H9 (cell line): ENCODE measurements around the gene PHOSPHO2. TPM values are rescaled to one million over a fixed set of nuclear protein-coding genes. Genes with fewer than 3 reads are reported as not detected.

Experiments
- DNase-seq: peaks from one replicate; pipeline ENCODE4 v3.0.0-alpha.2; 2017
- H2AFZ ChIP-seq: one replicate; pipeline ENCODE4 v1.6.1; 2013; ENCODE audit warnings: mild to moderate bottlenecking, low read length, control low read depth, moderate library complexity
- H2AK5ac ChIP-seq: 2 replicates; pipeline ENCODE4 v1.6.1; 2013; ENCODE audit warnings: low read length, control low read depth, mixed read lengths; ENCODE audit not compliant: insufficient read length
- H2BK120ac ChIP-seq: one replicate; pipeline ENCODE4 v1.6.1; 2013; ENCODE audit warnings: low read depth, mild to moderate bottlenecking, low read length, control low read depth, inconsistent platforms; ENCODE audit not compliant: poor library complexity, severe bottlenecking
- H2BK12ac ChIP-seq: 2 replicates; pipeline ENCODE4 v1.6.1; 2013; ENCODE audit warnings: low read length, control low read depth, mixed read lengths, low read depth; ENCODE audit not compliant: insufficient read length
- H2BK15ac ChIP-seq: 2 replicates; pipeline ENCODE4 v1.6.1; 2013; ENCODE audit warnings: low read depth, low read length, control low read depth
- H2BK20ac ChIP-seq: one replicate; pipeline ENCODE4 v1.6.1; 2013; ENCODE audit warnings: low read depth, mild to moderate bottlenecking, low read length, control low read depth, inconsistent platforms; ENCODE audit not compliant: poor library complexity, severe bottlenecking
- H2BK5ac ChIP-seq: 2 replicates; pipeline ENCODE4 v1.6.1; 2013; ENCODE audit warnings: low read length, control low read depth, mixed read lengths; ENCODE audit not compliant: insufficient read length
- H3K14ac ChIP-seq: 2 replicates; pipeline ENCODE4 v1.6.1; 2013; ENCODE audit warnings: low read length, control low read depth; ENCODE audit not compliant: insufficient read depth
- H3K18ac ChIP-seq: 2 replicates; pipeline ENCODE4 v1.6.1; 2013; ENCODE audit warnings: low read depth, mild to moderate bottlenecking, mixed read lengths, low read length, control low read depth; ENCODE audit not compliant: insufficient read length
- H3K23ac ChIP-seq: 2 replicates; pipeline ENCODE4 v1.6.1; 2013; ENCODE audit warnings: low read length, control low read depth, mixed read lengths, low read depth; ENCODE audit not compliant: insufficient read length
- H3K23me2 ChIP-seq: 2 replicates; pipeline ENCODE4 v1.6.1; 2013; ENCODE audit warnings: low read depth, mild to moderate bottlenecking, mixed read lengths, low read length, control low read depth; ENCODE audit not compliant: insufficient read length, poor library complexity, severe bottlenecking
- H3K27ac ChIP-seq: 2 replicates; pipeline ENCODE4 v1.5.1; 2013; ENCODE audit warnings: low read length, control low read depth, mixed read lengths, low read depth; ENCODE audit not compliant: insufficient read length
- H3K27me3 ChIP-seq: 2 replicates; pipeline ENCODE4 v1.6.1; 2013; ENCODE audit warnings: low read length, control low read depth, inconsistent platforms; ENCODE audit not compliant: insufficient read depth
- H3K4ac ChIP-seq: 2 replicates; pipeline ENCODE4 v1.6.1; 2013; ENCODE audit warnings: low read depth, mild to moderate bottlenecking, control low read depth, inconsistent platforms, low read length, moderate library complexity
- H3K4me1 ChIP-seq: 2 replicates; pipeline ENCODE4 v1.6.1; 2013; ENCODE audit warnings: low read length, control low read depth, inconsistent platforms; ENCODE audit not compliant: insufficient read depth
- H3K4me2 ChIP-seq: 2 replicates; pipeline ENCODE4 v1.6.1; 2013; ENCODE audit warnings: low read length, control low read depth, mixed read lengths; ENCODE audit not compliant: insufficient read length, insufficient read depth
- H3K56ac ChIP-seq: 2 replicates; pipeline ENCODE4 v1.6.1; 2013; ENCODE audit warnings: low read depth, mild to moderate bottlenecking, mixed read lengths, low read length, control low read depth; ENCODE audit not compliant: insufficient read length
- H3K79me1 ChIP-seq: 2 replicates; pipeline ENCODE4 v1.6.1; 2013; ENCODE audit warnings: low read depth, mild to moderate bottlenecking, moderate library complexity, low read length, control low read depth, inconsistent platforms; ENCODE audit not compliant: insufficient read depth, poor library complexity, severe bottlenecking
- H3K79me2 ChIP-seq: 2 replicates; pipeline ENCODE4 v1.6.1; 2013; ENCODE audit warnings: low read length, control low read depth, inconsistent platforms; ENCODE audit not compliant: insufficient read depth
- H3K9ac ChIP-seq: 2 replicates; pipeline ENCODE4 v1.6.1; 2013; ENCODE audit warnings: low read length, control low read depth, mixed read lengths; ENCODE audit not compliant: insufficient read length; ENCODE audit errors: extremely low read depth
- H3K9me3 ChIP-seq: one replicate; pipeline ENCODE4 v1.6.1; 2013; ENCODE audit warnings: low read depth, low read length, inconsistent platforms; ENCODE audit not compliant: control insufficient read depth
- H3T11ph ChIP-seq: one replicate; pipeline ENCODE4 v1.6.1; 2013; ENCODE audit warnings: mild to moderate bottlenecking, low read length, control low read depth, inconsistent platforms
- H4K20me1 ChIP-seq: one replicate; pipeline ENCODE4 v1.6.1; 2013; ENCODE audit not compliant: control insufficient read depth, insufficient read length, insufficient read depth
- H4K5ac ChIP-seq: 2 replicates; pipeline ENCODE4 v1.6.1; 2013; ENCODE audit warnings: low read depth, mild to moderate bottlenecking, mixed read lengths, low read length, control low read depth; ENCODE audit not compliant: insufficient read length
- H4K8ac ChIP-seq: replicated peaks from 2 replicates; pipeline ENCODE4 v1.6.1; 2013; ENCODE audit warnings: low read length, control low read depth, mixed read lengths, low read depth; ENCODE audit not compliant: insufficient read length
- H4K91ac ChIP-seq: 2 replicates; pipeline ENCODE4 v1.6.1; 2013; ENCODE audit warnings: low read depth, mild to moderate bottlenecking, moderate library complexity, mixed read lengths, low read length, control low read depth; ENCODE audit not compliant: insufficient read length
- H3K27ac Mint-ChIP-seq, 3 experiments: 2 replicates in 2 of 3; 3 replicates in 1 of 3; pipeline ENCODE4 v1.8.0; 2020 to 2021; ENCODE audit warnings: mixed read lengths in 3 of 3, mild to moderate bottlenecking in 1 of 3, moderate library complexity in 1 of 3
- H3K27me3 Mint-ChIP-seq: 2 replicates; pipeline ENCODE4 v1.8.0; 2021; ENCODE audit warnings: low read depth, mild to moderate bottlenecking, moderate library complexity, mixed read lengths
- H3K36me3 Mint-ChIP-seq, 3 experiments: 2 replicates in 2 of 3; 3 replicates in 1 of 3; pipeline ENCODE4 v1.8.0; 2020 to 2021; ENCODE audit warnings: low read depth in 3 of 3, mixed read lengths in 3 of 3; ENCODE audit not compliant: insufficient read depth in 1 of 3
- H3K4me1 Mint-ChIP-seq, 2 experiments: 2 replicates each; pipeline ENCODE4 v1.8.0; 2020; ENCODE audit warnings: mixed read lengths in 2 of 2
- H3K4me3 Mint-ChIP-seq, 2 experiments: 2 replicates in 1 of 2; 3 replicates in 1 of 2; pipeline ENCODE4 v1.8.0; 2020 to 2021; ENCODE audit warnings: mild to moderate bottlenecking in 2 of 2, mixed read lengths in 2 of 2, moderate library complexity in 1 of 2
- H3K9me3 Mint-ChIP-seq, 2 experiments: 2 replicates in 1 of 2; 3 replicates in 1 of 2; pipeline ENCODE4 v1.8.0; 2020; ENCODE audit warnings: mild to moderate bottlenecking in 2 of 2, mixed read lengths in 2 of 2, moderate library complexity in 1 of 2
- CTCF ChIP-seq: fragments of 200-600 bp; sonication (generic); conservative IDR thresholded peaks from 3 replicates; pipeline ENCODE4 v1.8.0; 2021; ENCODE audit warnings: antibody characterized with exemption, mild to moderate bottlenecking
- WGBS: extraction: QIAGEN DNeasy Blood & Tissue Kit; methylation state at CpG from one replicate; pipeline ENCODE4 v1.1.7; 2013; ENCODE audit warnings: missing lambda C conversion rate, low lambda C conversion rate, mixed read lengths; ENCODE audit not compliant: insufficient read length; ENCODE audit errors: extremely low coverage; 5-methylcytosine and 5-hydroxymethylcytosine counted together
- total RNA-seq: library from RNA; stranded (reverse); gene quantifications from 2 replicates; pipeline ENCODE4 v1.2.1, GENCODE V29; 2021

Gene PHOSPHO2
- total RNA-seq, 1 experiment from 2014 or later: 7.2 TPM

DNA sequence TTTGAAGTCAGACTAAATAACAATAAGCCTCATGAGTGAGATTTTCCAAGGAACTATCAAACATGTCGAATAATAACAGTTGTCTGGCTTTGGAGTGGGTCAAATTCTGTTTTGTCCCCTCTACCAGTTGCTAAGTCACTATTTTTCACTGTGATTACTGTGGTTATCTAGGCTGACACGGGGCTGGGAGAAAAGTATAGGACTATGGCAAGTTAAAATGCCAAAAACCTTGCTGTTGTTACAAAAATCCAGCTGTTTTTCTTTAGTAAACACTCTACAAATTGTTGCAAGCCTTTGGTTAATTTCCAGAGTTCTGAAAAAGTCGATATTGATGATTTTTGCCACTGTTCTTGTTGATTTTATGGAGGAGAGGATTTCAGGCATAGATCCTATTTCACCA lies 1.6 kb upstream of the PHOSPHO2 start:
- Histone ChIP-seq H2BK120ac (no peak overlapping the region), H3K18ac (no peak overlapping the region), H3K23me2 (peaks cover 10% of the 10 kb centered on the region), H2BK5ac (no peak overlapping the region), H4K5ac (no peak overlapping the region), H4K91ac (no peak overlapping the region), H2BK12ac (no peak overlapping the region), H4K8ac (no peak overlapping the region), H2BK15ac (no peak overlapping the region), H2AK5ac (no peak overlapping the region), H3K4me2 (no peak overlapping the region), H3K23ac (no peak overlapping the region), H3K9ac (no peak overlapping the region), H3K56ac (no peak overlapping the region), H3K4ac (no peak overlapping the region), H3T11ph (no peak overlapping the region), H3K14ac (no peak overlapping the region), H3K27ac (no peak overlapping the region), H2BK20ac (no peak overlapping the region), H3K79me2 (no peaks in the 10 kb centered on the region), H3K9me3 (no peaks in the 10 kb centered on the region), H4K20me1 (no peaks in the 10 kb centered on the region), H3K79me1 (no peaks in the 10 kb centered on the region), H3K27me3 (no peaks in the 10 kb centered on the region), H3K4me1 (no peaks in the 10 kb centered on the region), H2AFZ (no peak overlapping the region)
- peaks cover 8 to 9% of the 10 kb centered on the region in 2 experiments; a peak in 4 of 5 replicates for H3K9me3 Mint-ChIP-seq
- peaks cover 5 to 10% of the 10 kb centered on the region in 2 experiments for H3K4me1 Mint-ChIP-seq
- H3K27ac Mint-ChIP-seq: no peak overlapping the region
- no CpG with 5 or more reads among the region's 3 CpGs for WGBS
- TF ChIP-seq CTCF: no peak
- no peak overlapping the region for H3K4me3 Mint-ChIP-seq
- peaks cover 4 to 17% (median 11%) of the 10 kb centered on the region in 3 experiments; a peak in 5 of 7 replicates for H3K36me3 Mint-ChIP-seq
- peaks cover 10% of the 10 kb centered on the region for H3K27me3 Mint-ChIP-seq
- no peak for DNase-seq
